AG09319 (cell line): ENCODE data around the gene TERT.

Source experiments
- DNase-seq: peaks from one replicate; pipeline ENCODE4 v3.0.0-alpha.2; 2010; ENCODE audit warnings: low read depth; ENCODE audit errors: extremely low read depth
- CTCF ChIP-seq: IDR thresholded peaks from 2 replicates; pipeline ENCODE4 v1.5.1; 2011; ENCODE audit warnings: low read depth, mild to moderate bottlenecking, inconsistent platforms, low read length, moderate library complexity

Gene TERT

GRCh38 chr5:1217596-1218206 is 77.2 kb downstream of the TERT start:
- no peak for DNase-seq
- no peak for TF ChIP-seq CTCF

GRCh38 chr5:1216918-1217295 is 78.0 kb downstream of the TERT start:
- no peak for TF ChIP-seq CTCF
- DNase-seq, result no peak

GRCh38 chr5:1216211-1216917 is 78.5 kb downstream of the TERT start:
- no peak for TF ChIP-seq CTCF
- DNase-seq, result no peak

GRCh38 chr5:1215320-1216096 is 79.4 kb downstream of the TERT start:
- no peak for DNase-seq
- TF ChIP-seq CTCF, result no peak

- TF ChIP-seq CTCF, result no peak
- DNase-seq, result no peak
Observed at GRCh38 chr5:1214936-1215220, 80.0 kb downstream of the TERT start.

- TF ChIP-seq CTCF, result no peak
- no peak for DNase-seq
Observed at GRCh38 chr5:1214163-1214935, 80.5 kb downstream of the TERT start.
